NCI-H2029 (cell line): ENCODE results near the gene LRRC10B.
A peak's percentile ranks its signal among the peaks of the same experiment; 100 is the strongest.
"Not testable (repeated sequence)": the region's sequence is repeated elsewhere in the genome, so short reads cannot be mapped to it uniquely, and the experiment has no call there.

Experiments
- DNase-seq: peaks from one replicate; lab custom pipeline; 2025; lab: John Stamatoyannopoulos, UW

LRRC10B gene

DNA sequence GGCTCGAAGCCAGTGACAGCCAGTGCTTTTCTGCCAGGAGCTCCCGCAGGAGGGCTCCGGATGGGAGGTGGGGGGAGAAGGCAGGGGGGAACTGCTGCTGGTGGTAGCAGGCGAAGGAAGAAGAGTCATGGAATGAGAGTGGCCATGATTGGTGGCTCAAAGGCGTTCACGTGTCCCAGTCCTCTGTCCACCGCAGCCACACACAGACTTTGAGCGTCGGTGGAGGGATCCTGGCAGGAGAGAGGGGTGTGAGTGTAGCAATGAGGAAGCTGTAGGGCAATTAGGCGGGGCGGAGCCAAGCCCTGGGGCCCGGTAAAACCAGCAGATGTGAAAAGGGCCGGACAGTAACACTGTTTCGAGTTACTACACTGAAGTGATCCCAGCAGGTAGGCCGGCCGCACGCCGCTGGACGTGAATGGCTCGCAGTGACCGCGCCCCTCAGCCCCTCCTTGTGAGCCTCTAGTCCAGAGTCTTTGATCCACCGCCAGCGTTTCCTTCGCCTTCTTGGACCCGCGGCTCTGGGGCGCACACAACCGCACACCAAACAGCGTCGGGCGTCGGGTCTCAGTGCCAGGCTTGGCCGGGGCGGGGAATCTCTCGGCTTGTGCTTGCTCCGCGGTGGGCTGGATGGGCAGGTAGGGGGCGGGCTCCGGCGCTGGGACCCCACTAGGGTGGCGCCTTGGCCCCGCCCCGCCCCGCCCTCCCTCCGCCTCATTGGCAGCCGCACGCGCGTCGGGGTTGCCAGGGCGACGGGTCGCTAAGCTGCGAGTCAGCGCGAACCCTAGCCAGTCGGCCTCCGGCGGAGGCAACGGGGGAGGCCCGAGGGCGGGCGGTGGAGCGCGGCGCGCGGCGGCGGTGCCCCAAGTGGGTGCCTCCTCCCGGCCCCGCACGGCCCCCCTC lies at the start of gene LRRC10B:
Gene LRRC10B, plus strand, starts transcription at position 788 of the 900 bp plus-strand sequence. CDS start 250 bp downstream, outside the sequence.
- peak; percentile 61 for DNase-seq

DNA sequence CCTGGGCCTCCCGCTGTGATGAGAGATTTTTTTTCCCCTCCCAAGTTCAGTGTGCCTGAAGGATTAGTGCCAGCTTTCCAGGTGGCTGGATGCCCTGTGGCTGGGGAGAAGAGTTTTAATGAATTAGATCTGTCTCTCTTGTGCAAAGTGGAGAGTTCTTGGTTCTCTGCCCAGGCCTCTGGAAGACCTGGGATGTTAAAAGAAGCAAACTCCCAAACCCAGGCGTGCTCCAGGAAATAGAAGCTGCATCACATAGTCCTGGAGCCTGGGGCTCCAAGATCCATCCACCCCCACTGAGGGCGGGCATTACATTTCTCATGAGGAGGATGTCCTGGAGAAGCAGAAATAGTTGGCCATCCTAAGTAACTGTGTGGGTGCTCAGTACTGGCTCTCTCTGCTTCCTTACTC lies 48.1 kb upstream of the LRRC10B start:
- DNase-seq = peak; percentile 14

DNA sequence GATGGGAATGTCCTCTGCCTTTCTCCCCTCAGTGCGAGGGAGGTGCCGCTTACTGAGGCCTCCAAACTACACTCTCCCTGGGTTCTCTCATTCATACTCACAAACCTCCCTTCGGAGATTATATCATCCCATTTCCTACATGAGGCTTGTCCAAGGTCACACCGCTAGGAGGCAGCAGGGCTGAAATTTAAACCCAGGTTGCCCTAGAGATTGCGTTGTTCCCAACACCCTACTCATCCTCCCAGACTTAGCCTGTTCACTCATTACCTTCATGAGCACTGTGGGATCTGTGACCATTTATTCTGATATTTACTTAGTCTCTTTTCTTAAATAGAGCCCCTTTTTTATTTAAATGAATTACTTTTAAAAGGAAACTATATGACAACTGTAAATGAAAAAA lies 47.6 kb upstream of the LRRC10B start:
- no peak for DNase-seq

DNA sequence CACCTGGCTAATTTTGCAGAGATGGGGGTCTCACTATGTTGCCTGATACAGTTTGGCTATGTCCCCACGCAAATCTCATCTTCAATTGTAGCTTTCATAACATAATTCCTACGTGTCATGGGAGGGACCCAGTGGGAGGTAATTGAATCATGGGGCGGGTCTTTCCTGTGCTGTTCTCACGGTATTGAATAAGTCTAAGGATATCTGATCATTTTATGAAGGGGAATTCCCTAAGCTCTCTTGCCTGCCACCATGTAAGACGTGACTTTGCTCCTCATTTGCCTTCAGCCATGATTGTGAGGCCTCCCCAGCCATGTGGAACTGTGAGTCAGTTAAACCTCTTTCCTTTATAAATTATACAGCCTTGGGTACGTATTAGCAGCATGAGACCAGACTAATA lies 40.9 kb upstream of the LRRC10B start:
- not testable (repeated sequence) for DNase-seq

DNA sequence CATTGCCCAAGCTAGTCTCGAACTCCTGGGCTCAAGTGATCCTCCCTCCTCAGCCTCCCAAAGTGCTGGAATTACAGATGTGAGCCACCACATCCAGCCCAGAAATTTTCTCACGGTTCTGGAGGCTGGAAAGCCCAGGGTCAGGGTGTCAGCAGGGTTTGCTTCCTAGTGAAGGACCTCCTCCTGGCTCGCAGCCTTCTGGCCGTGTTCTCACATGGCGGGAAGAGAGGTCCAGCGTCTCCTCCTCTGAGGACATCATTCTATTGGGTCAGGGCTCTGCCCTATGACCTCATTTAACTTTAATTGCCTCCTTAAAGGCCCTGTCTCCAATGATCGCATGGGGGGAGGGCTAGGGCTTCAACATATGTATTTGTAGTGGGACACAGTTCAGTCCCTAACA lies 40.5 kb upstream of the LRRC10B start:
- DNase-seq = no peak

DNA sequence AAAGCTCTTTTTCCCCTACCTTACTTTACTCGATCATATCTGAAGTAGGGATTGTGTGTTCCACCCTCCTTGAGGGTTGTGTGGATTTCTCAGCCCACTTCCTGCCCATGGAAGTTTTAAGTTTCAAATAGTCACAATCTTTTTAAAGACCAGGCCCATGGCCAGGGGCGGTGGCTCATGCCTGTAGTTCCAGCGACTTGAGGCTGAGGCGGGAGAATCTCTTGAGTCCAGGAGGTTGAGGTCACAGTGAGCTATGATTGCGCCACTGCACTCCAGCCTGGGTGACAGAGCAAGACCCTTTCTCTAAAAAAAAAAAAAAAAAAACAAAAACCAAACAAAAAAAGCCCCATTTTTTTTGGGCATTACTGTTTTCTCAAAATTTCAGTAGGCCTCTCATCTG lies 36.3 kb upstream of the LRRC10B start:
- no peak for DNase-seq

DNA sequence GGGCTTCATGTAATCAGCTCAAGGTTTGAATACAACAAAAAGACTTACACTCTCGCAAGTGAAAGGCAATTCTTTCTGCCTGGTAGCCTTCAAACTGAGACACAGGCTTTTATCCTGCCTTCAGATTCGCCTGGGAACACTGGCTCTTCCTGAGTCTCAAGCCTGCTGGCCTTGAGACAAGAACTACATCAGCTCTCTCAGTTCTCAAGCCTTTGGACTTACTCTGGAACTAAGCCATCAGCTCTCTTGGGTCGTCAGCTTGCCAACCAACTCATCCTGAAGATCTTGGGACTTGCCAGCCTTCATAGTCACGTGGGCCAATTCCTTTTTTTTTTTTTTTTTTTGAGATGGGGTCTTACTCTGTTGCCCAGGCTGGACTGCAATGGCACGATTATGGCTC lies 35.7 kb upstream of the LRRC10B start:
- DNase-seq = no peak

DNA sequence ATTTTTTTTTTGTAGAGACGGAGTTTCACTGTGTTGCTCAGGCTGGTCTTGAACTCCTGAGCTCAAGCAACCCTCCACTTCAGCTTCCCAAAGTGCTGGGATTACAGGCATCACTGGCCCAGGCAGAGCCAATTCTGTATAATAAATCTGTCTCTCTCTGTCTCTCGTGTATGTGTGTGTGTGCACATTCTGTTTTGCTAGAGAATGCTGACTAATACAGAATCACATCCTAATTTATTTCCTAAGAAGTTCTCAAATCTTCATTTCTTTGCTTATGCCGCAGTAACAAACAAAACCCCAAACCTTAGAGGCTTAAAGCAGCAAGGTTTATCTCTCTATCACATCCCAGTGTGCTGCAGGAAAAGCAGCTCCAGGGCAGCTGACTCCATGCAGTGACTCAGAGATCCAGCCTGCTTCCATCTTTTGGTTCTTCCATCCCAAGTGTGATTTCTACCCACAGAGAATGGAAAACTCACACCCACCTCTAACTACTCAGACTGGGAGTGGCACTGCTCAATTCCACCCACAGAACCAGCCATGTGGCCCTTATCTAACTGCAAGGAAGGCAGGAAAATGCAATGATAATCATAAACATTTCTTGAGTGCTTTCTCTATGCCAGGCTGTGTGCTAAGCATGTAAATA lies 35.1 kb upstream of the LRRC10B start:
- DNase-seq = no peak

DNA sequence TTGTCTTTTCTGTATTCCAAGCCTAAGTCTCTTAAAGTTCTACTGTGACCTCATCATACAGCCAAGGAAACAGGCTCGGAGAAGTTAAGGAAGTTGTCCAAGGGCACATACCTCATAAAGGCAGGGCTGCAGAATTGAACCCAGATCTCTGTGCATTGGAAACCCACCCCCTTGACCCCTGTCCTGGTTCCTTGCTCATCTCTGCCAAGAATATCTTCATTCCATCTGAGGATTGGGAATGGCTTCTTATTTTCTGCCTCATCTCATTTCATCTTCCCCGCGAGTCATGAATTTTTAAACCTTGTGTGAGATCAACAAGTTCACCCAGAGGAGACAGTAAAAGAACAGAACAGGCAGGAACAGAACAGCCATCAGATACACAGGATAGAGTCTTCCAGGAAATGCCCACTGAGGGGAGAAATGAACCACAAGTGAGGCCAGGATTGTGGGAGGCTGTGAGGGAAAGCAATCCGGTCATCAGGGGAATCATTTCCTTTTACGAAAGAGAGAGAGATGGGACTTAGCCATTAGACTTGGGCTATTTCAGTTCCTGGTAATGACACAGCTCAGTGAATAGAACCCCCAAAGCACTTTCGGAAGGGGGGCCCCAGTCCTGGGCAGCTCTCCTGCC lies 34.4 kb upstream of the LRRC10B start:
- no peak for DNase-seq

DNA sequence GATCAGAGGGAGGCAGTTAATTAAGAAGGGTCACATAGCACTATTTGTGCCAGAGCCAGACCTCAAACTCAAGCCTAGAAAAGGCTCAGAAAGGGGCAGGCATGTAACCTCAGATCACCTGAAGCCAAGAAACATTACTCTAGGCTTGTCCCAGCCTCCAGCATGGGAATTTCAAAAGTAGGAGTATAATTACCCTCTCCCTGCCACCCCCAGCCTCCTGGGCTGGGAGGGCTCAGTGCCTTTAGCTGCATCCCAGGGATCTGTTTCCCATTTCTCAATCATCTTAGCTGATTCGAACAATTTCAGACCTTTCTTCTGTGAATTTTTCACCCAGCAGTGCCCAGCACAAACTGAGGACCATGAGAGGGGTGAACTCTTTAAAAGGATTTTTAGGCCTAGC lies 33.1 kb upstream of the LRRC10B start:
- no peak for DNase-seq

DNA sequence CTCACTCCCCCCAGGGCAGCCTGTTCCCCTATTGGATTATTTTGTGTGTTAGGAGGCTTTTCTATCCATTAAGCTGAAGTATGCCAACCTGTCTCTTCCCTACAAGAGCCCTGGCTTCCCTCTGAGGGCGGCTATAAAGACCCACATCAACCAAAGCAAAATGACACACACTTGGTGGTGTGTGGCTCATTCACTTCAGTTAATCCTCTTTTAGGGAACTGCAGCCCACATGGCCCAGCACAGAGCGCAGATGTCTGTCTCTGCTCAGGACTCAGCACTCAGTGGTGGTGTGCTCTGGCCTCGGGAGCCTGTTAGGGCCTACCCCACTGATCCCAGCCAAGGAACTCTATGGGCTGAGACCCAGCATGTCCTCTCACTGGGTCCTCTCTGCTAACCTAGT lies 32.2 kb upstream of the LRRC10B start:
- DNase-seq = no peak

DNA sequence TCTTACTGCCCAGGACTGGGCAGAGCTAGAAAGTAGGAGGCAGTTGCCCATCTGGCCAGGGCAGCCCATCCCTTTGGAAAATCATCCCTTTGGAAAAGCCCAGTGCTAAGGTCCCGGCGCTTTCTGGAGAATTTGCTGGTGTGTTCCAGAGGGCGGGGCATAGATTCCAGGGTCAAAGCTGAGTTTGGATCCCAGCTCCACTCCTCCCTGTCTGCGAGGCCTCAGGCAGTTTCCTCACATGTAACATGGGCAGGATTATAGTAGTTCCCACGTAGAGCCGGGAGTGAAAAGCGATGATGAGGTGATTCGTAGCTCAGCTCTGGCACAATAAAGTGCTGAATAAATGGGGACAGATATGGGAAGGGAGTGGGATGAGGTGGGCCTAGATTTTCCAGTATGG lies 31.4 kb upstream of the LRRC10B start:
- no peak for DNase-seq

DNA sequence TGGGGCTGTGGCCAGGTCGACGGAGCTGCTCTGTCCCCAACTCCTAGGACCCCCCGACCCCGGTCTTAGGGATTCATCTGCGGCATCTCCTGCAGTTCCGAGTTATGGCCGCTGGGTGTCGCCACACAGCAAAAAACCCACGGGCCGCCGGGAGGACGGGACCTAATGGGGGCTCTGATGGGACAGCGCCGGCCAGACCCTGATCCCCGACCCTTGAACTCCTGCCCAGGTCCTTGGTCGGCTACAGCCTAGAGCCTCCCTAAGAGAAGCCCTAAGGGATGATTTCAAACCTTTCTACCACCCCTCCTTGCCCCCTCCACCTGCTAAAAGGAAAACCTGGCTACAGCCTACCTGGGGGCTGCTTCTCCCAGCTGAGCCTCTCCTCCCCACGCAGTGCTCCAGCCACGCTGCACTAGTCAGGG lies 30.8 kb upstream of the LRRC10B start:
- peak; percentile 11 for DNase-seq

DNA sequence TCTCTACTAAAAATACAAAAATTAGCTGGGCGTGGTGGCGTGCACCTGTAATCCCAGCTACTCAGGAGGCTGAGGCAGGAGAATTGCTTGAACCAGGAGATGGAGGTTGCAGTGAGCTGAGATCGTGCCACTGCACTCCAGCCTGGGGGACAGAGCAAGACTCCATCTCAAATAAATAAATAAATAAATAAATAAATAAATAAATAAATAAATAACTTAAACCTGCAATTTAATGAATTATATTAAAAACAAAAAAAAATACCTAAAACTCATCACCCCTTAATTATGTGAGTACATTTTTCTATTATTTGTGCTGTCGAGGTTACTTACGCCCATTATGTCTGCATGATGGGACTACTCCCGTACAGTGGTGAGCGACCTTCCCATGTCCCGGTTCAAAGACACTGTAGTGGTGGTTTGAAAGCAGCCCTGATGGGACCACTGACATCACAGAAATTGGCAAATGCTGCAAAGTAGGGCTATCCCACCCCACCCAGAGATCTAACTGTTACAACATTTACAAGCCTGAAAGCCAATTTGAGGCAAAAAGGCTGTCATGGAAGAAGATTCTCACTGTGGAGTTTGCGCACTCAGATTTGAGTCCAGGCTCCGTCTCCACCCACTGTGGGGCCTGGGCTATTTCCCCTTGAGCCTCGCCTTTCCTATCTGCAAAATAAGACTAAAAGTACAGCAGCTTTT lies 29.0 kb upstream of the LRRC10B start:
- DNase-seq = not testable (repeated sequence)

DNA sequence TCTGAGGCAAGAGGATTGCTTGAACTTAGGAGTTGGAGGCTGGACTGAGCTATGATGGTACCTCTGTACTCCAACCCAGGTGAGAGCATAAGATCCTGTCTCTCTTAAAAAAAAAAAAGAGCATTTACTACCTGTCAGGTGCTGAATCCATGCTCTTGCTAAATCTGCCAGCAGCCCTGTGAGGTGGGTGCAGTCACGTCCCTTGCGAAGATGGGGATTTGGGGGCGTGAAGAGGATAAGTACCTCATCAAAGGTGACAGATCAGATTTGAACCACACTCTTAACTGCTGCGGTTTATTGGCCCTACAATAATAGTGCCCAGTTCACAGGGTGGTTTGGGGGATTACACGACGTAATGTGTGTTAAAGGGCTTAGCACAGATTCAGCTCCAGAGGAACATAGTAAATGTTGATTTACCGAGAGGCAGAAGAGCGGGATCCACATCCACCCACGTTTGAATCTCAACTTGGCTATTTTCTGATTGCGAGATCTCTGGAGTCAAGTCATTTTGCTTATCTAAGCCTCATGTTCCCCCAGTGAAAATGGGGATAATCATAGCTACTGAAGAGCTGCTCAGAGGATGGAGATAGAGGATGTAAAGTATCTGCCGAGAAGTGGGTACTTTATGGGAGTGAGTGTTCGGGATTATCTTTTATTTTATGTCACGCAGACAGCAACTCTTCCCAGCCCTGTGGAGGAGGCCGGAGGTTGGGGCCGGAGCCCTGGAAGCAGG lies 28.1 kb upstream of the LRRC10B start:
- no peak for DNase-seq

DNA sequence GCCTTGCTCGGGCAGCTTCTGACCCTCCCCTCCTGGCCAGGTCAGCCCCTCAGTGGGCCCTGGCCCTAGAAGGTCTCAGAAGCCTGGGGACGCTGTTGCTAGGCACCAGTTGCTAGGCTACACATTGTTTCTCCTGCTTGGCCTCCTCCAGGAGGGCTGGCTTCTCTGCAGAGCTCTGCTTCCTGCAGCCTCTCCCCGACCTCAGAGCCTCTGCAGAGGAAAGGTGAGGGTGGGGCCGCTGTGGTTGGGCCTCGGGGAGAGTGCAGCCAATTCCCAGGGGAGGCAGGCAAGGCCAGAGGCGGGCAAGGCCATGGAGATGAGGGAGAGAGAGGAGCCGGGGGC lies 27.6 kb upstream of the LRRC10B start:
- DNase-seq = peak; percentile 25

DNA sequence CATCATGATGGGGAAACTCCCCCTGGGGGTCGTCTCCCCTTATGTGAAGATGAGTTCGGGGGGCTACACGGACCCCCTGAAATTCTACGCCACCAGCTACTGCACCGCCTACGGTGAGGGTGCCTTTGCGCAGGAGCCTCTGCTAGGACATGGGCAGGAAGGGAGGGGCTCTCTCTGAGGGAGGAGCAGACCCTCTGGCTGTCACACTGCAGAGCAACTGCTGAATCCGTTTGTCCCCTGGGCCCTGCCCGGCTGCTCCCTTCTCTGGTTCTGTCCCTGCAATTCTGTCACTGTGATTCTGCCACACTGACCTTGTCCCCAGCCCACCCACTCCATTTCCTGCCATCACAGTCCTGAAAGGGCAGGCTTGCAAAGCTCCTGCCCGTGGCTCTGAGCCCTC lies 26.7 kb upstream of the LRRC10B start:
- DNase-seq = no peak

DNA sequence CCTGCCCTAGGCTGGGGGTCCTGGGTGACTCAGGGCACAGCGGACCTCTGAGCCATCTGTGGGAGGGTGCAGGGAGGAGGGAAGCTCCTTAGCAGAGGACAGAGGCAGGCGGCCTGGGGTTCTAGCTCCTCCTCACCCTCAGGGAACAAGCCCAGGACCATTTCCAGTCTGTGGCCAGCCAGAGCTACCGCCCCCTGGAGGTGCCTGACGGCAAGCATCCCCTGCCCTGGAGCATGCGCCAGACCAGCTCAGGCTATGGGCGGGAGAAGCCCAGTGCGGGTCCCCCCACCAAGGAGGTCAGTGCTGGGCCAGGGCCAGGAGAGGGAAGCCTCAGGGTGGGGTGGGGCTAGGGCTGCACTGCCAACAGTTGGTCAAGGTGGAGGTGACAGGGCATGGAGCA lies 26.0 kb upstream of the LRRC10B start:
- no peak for DNase-seq

DNA sequence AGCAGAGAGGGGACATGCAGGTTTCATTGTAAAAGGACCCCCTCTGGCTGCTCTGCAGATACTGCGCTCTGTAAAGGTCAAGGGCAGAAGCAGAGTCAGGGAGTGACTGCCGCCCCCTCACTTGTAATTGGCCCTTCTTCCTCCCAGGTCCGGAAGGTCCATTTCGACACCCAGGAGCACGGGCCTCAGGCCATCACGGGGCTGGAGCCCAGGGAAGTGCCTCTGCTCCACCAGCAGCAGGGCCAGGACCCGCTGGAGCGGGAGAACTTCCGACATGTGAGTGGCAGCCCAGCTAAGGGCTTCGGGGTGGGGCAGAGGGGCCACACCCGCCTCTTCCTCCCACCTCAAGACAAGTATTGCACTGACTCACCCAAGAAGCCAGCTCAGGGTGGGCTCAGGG lies 24.0 kb upstream of the LRRC10B start:
- no peak for DNase-seq

DNA sequence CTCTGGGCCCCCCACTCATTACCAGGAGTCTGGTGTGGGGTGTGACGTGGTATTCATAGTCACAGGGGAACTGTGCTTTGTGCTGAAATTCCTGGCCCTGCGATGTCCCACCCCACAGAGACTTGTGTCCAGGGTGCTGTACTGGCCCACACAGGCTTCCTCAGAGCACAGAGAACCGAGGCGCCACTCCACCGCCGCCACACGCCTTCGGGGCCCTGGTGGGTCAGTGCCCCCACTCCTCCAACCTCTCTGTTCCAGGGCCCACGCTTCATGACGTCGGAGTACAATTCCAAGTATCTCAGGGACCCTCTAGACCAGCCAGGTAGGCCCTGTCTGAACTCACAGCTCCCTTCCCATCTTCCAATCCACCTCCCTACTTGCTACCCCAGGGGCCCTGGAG lies 23.5 kb upstream of the LRRC10B start:
- no peak for DNase-seq

DNA sequence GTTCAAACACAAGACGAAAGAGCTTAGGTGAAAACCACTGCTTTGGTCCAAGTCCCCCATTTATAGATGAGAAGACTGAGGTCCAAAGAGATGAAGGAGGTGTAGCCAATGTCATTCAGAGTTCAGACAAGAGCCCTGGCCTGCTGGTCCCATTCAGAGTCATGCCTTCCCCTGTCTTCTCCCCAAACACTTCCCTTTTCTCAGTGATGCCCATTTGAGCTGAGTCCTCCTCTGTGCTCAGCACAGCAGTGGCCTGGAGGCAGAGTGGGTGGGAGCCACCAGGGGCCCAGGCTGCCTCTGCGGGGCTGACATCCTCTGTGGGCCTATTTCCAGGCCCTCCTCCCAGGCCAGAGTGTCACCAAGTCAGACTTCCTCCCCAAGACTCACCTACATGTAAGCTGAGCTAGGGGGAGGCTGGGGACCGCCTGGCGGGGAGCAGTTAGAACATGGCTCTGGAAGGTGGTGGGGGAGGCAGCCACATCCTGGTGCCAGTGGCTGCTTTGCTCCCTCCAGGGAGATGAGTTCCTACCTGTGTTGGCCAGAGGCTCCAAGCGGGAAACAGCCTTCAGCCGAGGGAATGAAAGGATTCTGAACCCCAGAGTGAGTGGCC lies 22.4 kb upstream of the LRRC10B start:
- DNase-seq = no peak
